Effector CD8-positive, alpha-beta T cell (primary cell): ENCODE results near the gene PGAM2.

Source experiments
- DNase-seq: peaks from one replicate; lab custom pipeline; 2025; lab: John Stamatoyannopoulos, UW

PGAM2 gene

DNA sequence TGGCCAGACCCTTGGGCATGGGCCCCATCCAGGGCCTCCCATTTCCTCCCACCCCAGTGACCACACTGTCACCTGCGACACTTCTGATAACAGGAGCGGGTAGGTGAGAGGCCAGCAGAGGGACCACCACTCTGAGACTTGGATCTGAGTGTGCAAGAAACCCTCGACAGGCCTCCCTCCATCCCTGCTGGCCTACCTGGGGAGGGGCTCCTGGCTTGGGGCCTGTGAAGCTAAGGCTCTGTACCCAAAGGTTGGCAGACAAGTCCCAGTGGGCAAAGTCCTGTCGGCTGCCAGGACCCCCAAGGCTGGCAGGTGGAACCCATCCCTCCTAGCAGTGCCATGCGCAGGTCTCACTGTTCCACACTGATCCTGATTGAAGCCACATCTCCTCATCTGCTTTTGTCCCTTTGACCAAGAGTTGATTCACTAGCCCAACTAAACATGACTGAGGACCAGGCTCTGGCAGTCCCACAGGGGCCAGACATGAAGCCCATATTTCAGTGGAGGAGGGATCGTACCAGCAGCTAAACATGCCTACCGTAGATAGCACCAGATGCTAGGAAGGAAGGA lies 1.2 kb upstream of the PGAM2 start:
- no peak for DNase-seq

DNA sequence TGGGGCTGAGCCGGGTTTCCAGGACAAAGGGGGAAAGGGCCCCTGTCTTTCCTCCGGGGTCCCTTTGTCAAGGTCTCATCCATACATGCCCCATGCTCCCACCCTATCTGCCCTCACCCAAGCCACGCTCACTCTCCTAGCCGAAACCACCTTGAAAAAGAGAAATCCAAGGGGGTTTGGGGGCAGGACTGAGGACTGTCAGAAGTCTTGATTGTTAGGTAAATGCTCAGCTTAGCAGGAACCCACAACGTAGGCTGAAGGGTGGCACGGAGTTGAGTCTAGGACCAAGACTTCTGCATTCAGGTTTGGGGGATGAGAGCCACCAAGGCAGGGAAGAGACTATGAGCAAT lies 719 bp upstream of the PGAM2 start:
- DNase-seq: no peak

DNA sequence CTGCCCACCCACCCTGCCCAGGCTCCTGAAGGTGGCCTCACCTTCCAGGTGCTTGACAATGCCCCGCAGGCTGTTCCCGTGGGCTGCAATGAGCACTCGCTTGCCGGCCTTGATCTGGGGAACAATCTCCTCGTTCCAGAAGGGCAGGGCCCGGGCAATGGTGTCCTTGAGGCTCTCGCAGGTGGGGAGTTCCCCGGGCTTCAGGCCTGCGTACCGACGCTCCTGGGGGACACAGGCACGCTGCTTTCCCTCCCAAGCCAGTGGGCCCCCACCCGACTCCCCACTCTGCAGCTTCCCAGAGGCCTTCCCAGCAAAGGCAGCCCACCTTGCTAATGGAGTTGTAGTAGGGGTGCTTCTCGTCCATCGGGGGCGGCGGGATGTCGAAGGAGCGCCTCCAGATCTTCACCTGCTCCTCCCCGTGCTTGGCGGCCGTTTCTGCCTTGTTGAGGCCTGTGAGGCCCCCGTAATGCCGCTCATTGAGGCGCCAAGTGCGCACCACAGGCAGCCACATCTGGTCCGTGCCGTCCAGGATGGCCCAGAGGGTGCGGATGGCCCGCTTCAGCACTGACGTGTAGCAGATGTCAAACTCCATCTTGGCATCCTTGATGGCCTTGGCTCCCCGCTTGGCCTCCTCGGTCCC lies 456 bp downstream of the PGAM2 start:
- no peak for DNase-seq

DNA sequence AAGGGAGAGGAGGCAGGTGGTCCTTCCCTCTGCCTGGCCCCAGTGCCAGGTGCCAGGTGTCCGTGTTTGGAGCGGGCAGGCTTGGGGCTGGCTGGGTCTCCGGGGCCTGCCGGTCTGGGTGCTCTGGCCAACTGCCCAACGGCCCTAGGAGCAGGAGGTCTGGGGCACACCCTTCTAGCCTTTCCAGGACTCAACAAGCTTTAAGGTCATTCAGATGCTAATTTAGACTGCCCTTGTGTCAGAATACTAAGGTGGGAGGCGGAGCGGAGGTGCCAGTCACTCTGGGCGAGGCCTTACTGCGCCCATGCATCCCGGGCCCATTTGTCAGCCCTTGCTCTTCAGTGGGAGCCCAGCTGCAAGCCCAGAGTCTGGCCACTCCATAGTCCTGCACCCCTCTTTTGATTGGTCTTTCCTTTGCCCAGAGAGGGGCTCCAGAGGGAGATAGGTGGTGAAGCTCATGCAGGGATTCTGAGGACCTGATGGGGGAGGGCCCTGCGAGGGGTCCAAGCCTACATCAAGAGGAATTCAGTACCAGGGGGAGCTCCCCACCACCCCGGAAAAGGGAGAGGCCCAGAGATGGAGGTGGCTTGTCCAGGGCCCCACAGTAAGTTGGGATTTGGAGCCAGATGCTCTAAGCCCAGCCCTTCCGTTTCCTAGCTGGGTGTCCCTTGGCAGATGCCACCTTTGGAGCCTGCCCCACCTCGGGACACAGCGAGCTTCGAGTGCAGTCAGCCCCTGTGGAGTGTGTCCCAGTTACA lies 1.3 kb downstream of the PGAM2 start:
- DNase-seq: no peak

DNA sequence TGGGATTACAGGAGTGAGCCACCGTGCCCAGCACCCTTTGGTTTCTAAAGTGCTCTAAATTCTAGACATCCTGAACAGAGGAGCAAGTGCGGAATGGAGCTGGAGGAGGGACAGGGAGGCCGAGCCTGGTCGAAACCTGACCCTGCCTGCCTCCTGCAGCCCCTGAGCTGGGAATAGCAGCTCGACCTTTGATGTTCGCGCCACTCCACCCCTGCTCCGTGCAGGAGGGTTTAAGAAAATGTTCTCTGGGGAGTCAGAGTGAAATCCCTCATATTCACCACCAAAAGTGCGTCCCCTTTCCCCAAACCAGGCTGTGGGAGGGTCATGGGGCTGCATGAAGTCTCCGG lies 1.8 kb downstream of the PGAM2 start:
- DNase-seq: no peak

DNA sequence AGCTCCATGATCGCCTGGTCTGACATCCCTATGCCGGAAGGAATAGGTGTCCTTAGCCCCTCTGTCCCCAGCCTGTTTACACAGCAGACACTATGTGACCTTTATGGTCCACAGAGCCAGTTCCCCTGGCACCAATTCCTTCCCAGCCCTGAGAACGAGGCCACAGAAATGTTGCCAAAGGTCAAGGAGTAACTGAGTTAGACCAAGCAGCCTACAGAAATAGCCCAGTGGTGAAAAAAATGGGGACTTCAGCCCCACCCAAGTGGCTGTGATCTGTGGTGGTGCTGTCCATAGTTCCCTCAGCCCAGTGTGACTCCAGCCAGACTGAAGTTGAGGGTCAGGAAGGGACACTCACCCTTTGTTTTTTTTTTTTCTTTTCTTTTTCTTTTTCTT lies 2.5 kb downstream of the PGAM2 start:
- DNase-seq: no peak

DNA sequence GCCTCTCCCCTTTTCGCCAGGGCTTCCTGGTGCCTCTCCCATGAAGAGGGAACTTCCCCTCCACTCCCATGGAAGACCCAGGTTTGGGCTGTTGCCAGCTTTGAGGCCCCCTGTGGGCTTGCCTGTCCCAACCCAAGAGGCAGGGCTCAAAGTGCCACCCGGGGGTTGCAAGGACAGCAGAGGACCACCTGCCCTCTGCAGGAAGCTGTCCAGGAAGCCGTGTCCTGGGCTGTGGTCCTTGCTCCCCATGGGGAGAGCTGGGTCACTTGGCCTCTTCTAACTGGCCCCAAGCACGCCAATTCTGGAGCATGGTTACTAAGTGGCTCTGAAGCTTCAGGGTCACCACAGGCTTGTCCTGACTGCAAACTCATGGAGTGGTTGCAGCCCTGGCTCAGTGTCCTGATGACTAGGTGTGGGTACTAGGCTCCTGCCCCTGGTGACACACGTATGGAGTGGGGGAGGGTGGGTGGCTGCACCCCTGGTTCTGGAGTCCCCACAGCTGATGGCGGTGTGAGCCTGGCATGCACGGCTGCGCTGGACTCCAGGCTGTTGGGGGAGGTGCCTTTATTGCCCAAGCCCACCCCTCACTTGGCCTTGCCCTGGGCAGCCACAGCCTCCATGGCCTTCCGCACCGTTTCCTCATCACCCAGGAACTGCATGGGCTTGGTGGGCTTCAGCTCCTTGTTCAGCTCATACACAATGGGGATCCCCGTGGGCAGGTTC lies 3.0 kb downstream of the PGAM2 start:
- DNase-seq: no peak

DNA sequence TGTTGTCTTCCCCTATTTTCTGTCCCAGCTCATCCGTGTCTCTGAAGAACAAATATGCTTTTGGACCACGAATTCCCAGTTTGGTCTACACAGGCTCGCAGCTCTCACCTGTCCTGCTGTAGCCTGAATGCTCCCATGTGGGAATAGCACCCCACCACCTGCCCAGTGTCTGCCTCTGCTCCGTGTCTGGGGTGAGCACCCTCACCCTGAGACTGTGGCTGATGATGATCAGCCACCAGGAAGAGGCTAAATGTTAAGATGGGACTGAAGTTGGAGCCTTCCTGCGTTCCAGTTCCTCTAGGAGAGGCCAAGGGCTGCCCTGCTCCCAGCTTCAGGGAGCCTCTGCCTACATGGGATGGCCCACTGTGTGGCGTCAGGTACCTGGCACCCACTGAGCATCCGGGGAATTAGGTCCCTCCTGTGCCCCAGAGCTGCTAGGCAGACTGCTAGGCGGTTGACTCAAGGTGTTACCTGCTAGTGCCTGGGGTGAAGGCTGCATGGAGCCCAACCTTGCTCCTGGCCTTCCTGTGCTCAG lies 3.7 kb downstream of the PGAM2 start:
- DNase-seq: no peak

DNA sequence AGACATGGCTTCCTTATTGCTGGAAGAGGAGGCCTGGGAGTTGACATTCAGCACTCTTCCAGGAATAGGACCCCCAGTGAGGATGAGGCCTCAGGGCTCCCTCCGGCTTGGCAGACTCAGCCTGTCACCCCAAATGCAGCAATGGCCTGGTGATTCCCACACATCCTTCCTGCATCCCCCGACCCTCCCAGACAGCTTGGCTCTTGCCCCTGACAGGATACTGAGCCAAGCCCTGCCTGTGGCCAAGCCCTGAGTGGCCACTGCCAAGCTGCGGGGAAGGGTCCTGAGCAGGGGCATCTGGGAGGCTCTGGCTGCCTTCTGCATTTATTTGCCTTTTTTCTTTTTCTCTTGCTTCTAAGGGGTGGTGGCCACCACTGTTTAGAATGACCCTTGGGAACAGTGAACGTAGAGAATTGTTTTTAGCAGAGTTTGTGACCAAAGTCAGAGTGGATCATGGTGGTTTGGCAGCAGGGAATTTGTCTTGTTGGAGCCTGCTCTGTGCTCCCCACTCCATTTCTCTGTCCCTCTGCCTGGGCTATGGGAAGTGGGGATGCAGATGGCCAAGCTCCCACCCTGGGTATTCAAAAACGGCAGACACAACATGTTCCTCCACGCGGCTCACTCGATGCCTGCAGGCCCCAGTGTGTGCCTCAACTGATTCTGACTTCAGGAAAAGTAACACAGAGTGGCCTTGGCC lies 4.3 kb downstream of the PGAM2 start:
- DNase-seq: no peak

DNA sequence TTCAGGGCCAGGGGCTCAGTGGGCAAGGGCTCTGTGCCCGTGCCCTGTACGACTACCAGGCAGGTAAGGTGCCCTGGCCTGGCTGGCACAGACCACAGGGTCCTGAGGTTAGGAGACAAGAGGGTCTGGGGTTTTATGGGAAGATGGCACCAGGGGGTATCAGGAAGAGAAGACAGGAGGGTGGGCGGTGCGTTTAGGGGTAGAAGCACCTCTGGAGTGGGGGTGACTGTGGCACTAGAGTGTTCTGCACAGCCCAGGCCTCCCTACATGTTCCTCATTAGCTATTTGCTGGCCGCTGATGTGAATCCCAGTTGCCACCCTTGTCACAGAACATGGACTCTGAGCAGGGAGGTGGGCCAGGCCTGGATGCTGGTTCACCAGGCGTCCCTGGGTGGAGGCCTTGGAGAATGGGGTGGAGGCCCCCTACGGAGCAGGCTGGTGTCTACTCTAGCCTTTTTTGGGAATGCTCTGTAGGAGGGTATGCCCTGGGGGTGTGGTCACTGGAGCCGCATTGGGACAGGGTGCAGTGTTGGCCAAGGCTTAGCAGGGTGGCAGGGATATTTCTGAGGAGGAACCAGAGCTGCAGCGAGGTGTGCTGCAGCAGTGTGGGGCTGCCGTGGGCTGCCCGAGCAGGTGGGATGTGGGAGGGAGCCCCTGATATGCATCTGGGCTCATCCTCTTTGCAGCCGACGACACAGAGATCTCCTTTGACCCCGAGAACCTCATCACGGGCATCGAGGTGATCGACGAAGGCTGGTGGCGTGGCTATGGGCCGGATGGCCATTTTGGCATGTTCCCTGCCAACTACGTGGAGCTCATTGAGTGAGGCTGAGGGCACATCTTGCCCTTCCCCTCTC lies 5.0 kb downstream of the PGAM2 start:
- no peak for DNase-seq

DNA sequence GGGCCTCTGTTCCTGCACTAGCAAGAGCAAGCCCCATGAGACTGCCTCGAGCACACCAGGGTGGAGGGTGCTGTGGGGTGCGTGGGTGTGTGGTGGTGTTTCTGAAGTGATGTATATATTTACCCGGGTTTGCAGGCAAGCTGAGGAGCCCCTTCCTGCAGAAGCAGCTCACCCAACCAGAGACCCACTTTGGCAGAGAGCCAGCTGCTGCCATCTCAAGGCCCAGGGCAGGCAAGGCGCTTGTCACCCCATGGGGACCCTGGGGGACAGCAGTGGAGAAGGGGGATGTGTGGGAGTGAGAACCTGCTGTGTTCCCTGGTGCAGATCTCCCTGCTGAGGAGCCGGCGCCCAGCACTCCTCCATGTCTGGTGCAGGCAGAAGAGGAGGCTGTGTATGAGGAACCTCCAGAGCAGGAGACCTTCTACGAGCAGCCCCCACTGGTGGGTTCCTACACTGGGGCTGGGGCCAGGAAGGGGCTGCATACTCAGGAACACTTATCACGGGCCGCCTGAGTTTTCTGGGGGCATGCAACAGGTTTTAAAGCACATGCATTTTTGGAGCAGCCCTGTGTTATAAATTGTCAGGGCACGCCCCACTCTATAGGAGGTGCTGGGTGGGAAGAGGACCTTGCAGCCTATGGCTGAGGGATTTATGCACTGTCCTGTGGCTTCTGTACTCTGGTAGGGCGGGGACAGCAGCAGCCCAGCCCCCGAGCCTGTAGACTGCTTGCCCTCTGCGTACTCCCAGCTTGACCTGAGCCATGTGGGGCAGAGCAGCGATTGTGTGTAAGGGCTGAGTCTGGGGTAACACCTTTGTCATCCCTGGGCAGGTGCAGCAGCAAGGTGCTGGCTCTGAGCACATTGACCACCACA lies 5.9 kb downstream of the PGAM2 start:
- no peak for DNase-seq

DNA sequence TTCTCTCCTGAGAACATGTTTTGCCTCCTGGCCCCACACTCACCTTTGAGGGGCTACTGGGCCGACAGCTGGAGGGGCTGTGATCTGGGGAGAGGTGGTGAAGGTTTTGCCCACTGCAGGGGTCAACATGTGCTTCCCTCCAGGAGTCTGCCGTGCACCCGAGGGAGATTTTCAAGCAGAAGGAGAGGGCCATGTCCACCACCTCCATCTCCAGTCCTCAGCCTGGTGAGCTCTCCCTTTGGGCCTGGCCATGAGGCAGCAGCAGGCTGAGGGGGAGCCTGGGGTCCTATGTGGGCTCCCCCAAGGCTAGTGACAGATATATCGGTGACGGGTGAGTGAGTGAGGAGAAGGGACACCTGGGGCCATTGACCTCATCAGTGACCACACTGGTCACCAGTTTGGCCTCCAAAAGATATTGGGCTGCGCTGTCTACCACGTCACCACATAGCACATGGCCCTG lies 6.6 kb downstream of the PGAM2 start:
- DNase-seq: no peak

DNA sequence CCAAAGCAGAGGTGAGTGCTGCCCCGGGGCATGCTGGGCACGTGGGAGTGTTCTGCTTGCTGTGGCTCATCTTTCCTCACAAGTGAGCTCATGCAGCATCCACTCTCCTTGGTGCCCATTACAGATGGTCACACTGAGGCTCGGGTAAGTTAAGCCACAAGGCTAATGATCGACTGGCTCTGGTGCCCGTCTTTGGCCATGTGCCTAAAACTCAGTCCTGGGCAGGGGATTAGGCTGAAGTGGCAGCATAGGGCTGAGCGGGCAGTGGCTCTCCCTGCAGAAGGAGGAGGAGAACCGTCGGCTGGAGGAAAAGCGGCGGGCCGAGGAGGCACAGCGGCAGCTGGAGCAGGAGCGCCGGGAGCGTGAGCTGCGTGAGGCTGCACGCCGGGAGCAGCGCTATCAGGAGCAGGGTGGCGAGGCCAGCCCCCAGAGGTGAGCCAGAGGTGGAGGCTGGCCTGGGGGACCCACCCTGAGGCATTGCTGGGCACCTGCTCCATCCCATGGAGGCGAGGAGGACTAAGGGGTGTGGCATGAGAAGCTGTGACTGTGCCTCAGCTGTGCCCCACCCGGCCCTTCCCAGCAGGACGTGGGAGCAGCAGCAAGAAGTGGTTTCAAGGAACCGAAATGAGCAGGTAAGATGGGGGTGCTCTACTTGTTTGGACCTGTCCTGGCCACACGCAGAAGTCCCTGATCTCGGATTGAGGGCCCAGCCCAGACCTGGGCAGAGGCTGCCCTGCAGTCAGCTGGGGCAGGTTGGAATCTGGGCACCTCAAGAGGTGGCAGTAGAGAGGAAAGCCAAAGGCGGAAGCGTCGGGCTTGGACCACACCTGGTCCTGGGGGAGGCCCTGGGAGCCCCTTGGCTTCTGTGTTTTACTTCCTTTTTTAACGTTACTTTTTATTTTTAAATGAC lies 7.3 kb downstream of the PGAM2 start:
- no peak for DNase-seq

DNA sequence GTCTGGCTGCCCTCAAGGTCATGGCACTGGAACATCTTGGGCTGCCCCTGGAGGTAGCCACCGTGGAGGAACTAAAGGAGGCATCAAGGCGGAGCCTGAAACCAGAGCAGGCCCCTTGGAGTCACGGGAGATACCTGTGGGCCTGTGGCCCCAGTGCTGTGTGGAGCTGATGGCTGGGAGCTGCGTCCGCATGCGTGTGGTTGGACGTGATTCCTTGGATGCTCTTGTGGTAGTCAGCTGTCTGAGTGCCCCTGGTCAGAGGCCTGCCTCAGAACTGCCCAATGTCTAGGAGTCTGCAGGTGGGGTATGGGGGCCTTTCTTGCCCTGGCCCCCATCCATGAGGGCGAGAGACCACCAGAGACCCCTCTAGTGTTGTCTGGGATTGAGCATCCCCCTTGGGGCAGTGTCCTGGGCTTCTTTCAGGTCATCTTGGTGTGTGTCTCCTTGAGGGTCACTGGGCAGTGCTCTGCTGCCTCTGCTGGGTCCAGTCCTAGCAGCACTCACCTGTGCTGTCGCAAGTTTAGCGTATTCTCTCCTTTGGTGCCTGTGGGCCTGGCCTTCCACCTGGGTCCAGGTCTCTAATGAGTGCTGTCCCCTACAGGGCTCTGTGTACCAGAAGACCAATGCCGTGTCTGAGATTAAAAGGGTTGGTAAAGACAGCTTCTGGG lies 8.1 kb downstream of the PGAM2 start:
- no peak for DNase-seq

DNA sequence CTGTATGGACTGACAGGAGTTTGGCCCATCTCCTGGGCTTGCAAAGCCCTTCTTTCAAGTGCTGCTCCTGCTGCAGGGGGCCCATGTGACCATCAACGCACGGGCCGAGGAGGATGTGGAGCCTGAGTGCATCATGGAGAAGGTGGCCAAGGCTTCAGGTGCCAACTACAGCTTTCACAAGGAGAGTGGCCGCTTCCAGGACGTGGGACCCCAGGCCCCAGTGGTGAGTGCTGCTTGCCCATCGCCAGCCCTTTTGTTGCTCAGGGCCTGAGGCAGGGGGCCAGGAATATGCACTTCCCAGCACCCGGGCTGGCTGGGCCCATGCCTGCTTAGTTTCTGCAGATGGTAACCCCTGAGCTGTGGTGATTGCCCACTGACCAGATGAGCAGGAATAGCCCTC lies 8.7 kb downstream of the PGAM2 start:
- DNase-seq: no peak

DNA sequence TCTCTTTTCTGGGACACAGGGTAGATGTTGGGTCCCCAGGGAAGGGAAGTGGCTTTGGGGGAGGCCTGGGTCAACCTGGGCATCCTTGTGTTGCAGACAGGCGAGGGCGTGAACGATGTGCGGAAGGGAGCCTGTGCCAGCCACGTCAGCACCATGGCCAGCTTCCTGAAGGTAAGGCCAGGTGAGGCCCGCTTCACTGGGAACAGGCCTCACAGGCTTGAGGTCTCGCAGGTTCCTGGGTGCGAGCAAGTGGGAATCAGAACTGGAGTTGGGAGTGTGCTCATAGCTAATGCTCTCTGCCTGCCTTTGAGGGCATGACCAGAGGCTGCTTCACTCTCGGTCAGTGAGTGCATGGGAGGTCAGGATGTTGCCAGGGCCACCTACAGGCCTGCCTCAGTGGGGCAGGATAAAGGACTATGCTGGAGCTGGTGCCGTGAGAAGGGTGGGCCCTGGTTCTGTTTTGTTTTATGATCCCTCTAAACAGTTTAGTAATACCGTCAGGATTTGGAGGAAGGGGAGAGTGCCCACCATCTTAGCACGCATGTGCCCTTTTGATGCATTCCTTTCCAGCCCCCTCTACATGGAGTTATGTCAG lies 12.5 kb downstream of the PGAM2 start:
- DNase-seq: no peak

DNA sequence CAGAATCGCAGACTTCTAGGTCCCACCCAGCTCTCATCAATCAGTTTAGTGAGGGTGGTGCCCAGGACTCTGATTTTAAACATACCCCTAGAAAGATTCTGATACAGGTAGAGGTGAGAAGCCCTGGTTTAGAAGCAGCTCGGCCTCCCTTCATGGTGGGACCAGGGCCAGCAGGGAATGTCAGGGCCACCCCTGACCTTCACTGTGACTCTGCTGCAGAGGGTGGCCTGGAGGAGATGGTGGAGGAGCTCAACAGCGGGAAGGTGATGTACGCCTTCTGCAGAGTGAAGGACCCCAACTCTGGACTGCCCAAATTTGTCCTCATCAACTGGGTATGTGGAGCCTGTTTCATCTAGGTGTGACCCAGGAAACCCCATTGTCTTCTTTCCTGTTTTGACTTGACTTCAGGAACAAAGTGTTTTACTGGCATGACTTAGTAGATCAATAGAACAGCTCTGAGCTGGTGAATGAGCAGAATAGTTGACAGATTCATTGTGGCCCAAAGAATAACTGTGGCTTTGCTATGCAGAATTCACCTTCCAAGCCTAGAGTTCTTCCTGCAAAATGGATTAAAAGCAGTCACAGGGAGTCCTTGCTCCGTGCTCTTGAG lies 13.7 kb downstream of the PGAM2 start:
- no peak for DNase-seq
